Measurements from ENCODE around the gene FBXO34. TPM values are rescaled to one million over a fixed set of nuclear protein-coding genes. Genes with fewer than 3 reads are reported as not detected.

FBXO34 gene
- total and polyA plus RNA-seq, 7 donors: 6.1 to 57.4 (median 25.8) TPM

GRCh38 chr14:55373784-55374705, 102.8 kb downstream of the FBXO34 start:
- DNase-seq (no peak), ATAC-seq (peak; percentile 52 to 74 (median 60))
- H3K4me1 ChIP-seq: no peaks in the 10 kb centered on the region
- no peak for TF ChIP-seq CTCF (IDR thresholded peaks at IDR 0.05)
- no peaks in the 10 kb centered on the region for H3K9me3 ChIP-seq
- no peak overlapping the region for H3K4me3 ChIP-seq
- WGBS, 3 donors: 76 to 93% (median 90%) methylated on average over 5 of the region's 5 CpGs
- intact Hi-C loops (cut with DNase I): no loop called here
- H3K27ac ChIP-seq: peak overlapping the region; percentile 55
- peaks cover 8 to 71% of the 10 kb centered on the region in 2 donors for H3K36me3 ChIP-seq (ENCODE audit: insufficient read depth in 1 of 2, low read depth in 1 of 2)
- H3K27me3 ChIP-seq (ENCODE audit: insufficient read depth in 3 of 3, low read length in 2 of 3): no peaks in the 10 kb centered on the region

GRCh38 chr14:55374771-55375170, 103.5 kb downstream of the FBXO34 start:
- no peaks in the 10 kb centered on the region for H3K27me3 ChIP-seq (ENCODE audit: insufficient read depth in 3 of 3, low read length in 2 of 3)
- H3K4me3 ChIP-seq: no peak overlapping the region
- no peaks in the 10 kb centered on the region for H3K4me1 ChIP-seq
- no peak for ATAC-seq
- H3K27ac ChIP-seq: peak overlapping the region; percentile 55
- DNase-seq: no peak
- H3K9me3 ChIP-seq: no peaks in the 10 kb centered on the region
- intact Hi-C loops (cut with DNase I): no loop called here
- WGBS, 3 donors: 82 to 96% (median 91%) methylated on average over 4 of the region's 4 CpGs
- no peak for TF ChIP-seq CTCF (IDR thresholded peaks at IDR 0.05)
- H3K36me3 ChIP-seq (ENCODE audit: insufficient read depth in 1 of 2, low read depth in 1 of 2): peaks cover 8 to 71% of the 10 kb centered on the region in 2 donors

GRCh38 chr14:55377236-55377635, 106.0 kb downstream of the FBXO34 start:
- Histone ChIP-seq H3K36me3 (ENCODE audit: insufficient read depth in 1 of 2, low read depth in 1 of 2) (peaks cover 10 to 85% of the 10 kb centered on the region in 2 donors), H3K4me3 (no peak overlapping the region), H3K27ac (no peak overlapping the region), H3K9me3 (no peaks in the 10 kb centered on the region), H3K4me1 (peaks cover 2% of the 10 kb centered on the region), H3K27me3 (ENCODE audit: insufficient read depth in 3 of 3, low read length in 2 of 3) (no peaks in the 10 kb centered on the region)
- ATAC-seq (no peak), DNase-seq (no peak)
- intact Hi-C loops (cut with DNase I): no loop called here
- WGBS, 3 donors: 83 to 94% (median 93%) methylated on average over 5 of the region's 5 CpGs
- no peak for TF ChIP-seq CTCF (IDR thresholded peaks at IDR 0.05)

- no peaks in the 10 kb centered on the region for H3K27me3 ChIP-seq (ENCODE audit: insufficient read depth in 3 of 3, low read length in 2 of 3)
- peaks cover 36% of the 10 kb centered on the region for H3K4me1 ChIP-seq
- peaks cover 9 to 73% of the 10 kb centered on the region in 2 donors for H3K36me3 ChIP-seq (ENCODE audit: insufficient read depth in 1 of 2, low read depth in 1 of 2)
- H3K9me3 ChIP-seq: no peaks in the 10 kb centered on the region
- no peak for TF ChIP-seq CTCF (IDR thresholded peaks at IDR 0.05)
- 85 to 90% (median 85%) methylated on average over 5 of the region's 5 CpGs for WGBS, 3 donors
- no peak overlapping the region for H3K27ac ChIP-seq
- DNase-seq (no peak), ATAC-seq (no peak)
- intact Hi-C loops (cut with DNase I): no loop called here
- no peak overlapping the region for H3K4me3 ChIP-seq
These were observed 109.8 kb downstream of the FBXO34 start for GRCh38 chr14:55381040-55381439.

Data from psoas muscle (tissue), 8 donors.